ENCODE data around the gene SLC7A5. TPM values are rescaled to one million over a fixed set of nuclear protein-coding genes. Genes with fewer than 3 reads are reported as not detected.

The SLC7A5 gene
- total and polyA plus RNA-seq, 2 of the 4 experiments (the other 2 are of a cell fraction) = 11.3 to 101 TPM

DNA sequence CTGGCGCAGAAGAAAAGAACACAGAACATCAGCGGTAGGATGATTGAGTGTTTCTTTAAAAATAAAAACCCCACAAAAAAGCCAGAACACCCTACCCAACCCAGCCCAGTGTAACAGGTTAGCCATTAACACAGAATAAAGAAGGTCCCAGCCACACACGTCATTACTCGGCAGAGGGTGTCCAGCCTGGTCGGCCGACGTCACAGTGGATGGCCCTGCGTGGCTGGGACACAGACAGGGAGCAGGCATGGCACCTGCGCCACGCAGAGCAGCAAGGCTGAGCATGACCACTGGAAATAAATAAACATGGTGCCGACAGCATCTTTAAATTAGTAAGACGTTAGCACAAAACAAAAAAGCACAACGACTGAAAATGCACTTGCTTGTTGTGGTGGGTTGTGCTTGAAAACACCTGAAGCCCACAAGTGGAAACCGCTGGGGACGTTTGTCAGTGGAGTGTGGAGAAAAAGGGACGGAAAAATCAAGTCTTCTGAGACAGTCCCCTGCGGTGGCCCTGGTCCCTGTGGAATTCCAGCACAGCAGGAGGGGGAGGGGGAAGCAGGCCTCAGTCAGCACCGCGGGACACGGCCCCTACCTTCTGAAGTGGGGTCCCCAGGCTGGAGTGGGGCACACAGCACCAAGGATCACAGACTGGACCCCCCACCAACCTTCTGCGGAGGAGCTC lies 39.2 kb downstream of the SLC7A5 start:
- no peak overlapping the region for H2AFZ ChIP-seq (replicated peaks; ENCODE audit: low read length, poor library complexity)
- peaks cover 2% of the 10 kb centered on the region; the same call in 1 of the 2 replicates for H3K27me3 ChIP-seq (ENCODE audit: control insufficient read depth, insufficient read depth, low read length)
- no peak overlapping the region for H3K4me2 ChIP-seq (ENCODE audit: low read depth, low read length)
- peaks cover 6% of the 10 kb centered on the region; the same call in 1 of the 2 replicates for H3K4me1 ChIP-seq (ENCODE audit: control insufficient read depth, insufficient read depth, low read length)
- no peak overlapping the region for H2BK15ac ChIP-seq (ENCODE audit: low read depth, low read length)
- H3K14ac ChIP-seq (replicated peaks; ENCODE audit: low read depth, low read length) = no peak overlapping the region
- H3K79me1 ChIP-seq (ENCODE audit: low read depth in 1 of 2, low read length in 2 of 2) = peaks cover 0 to 8% of the 10 kb centered on the region in 2 experiments; a peak in 1 of 4 replicates
- peaks cover 31% of the 10 kb centered on the region for H4K20me1 ChIP-seq (ENCODE audit: insufficient read depth, low read length)
- TF ChIP-seq RAD21 (IDR thresholded peaks at IDR 0.05; ENCODE audit: low read length) = no peak
- no peak for TF ChIP-seq MXI1 (IDR thresholded peaks at IDR 0.05; ENCODE audit: borderline replicate concordance, low read depth, low read length)
- no peak for TF ChIP-seq RCOR1 (IDR thresholded peaks at IDR 0.05; ENCODE audit: insufficient replicate concordance, low read length)
- TF ChIP-seq POLR2A (IDR thresholded peaks at IDR 0.05; ENCODE audit: low read depth, low read length) = no peak
- TF ChIP-seq, protein P1, sequence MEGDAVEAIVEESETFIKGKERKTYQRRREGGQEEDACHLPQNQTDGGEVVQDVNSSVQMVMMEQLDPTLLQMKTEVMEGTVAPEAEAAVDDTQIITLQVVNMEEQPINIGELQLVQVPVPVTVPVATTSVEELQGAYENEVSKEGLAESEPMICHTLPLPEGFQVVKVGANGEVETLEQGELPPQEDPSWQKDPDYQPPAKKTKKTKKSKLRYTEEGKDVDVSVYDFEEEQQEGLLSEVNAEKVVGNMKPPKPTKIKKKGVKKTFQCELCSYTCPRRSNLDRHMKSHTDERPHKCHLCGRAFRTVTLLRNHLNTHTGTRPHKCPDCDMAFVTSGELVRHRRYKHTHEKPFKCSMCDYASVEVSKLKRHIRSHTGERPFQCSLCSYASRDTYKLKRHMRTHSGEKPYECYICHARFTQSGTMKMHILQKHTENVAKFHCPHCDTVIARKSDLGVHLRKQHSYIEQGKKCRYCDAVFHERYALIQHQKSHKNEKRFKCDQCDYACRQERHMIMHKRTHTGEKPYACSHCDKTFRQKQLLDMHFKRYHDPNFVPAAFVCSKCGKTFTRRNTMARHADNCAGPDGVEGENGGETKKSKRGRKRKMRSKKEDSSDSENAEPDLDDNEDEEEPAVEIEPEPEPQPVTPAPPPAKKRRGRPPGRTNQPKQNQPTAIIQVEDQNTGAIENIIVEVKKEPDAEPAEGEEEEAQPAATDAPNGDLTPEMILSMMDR (conservative IDR thresholded peaks at IDR 0.05; ENCODE audit: low read depth, low read length) = no peak
- no peak for TF ChIP-seq FOS (IDR thresholded peaks at IDR 0.05; ENCODE audit: low read depth, low read length)
- TF ChIP-seq, protein P2, sequence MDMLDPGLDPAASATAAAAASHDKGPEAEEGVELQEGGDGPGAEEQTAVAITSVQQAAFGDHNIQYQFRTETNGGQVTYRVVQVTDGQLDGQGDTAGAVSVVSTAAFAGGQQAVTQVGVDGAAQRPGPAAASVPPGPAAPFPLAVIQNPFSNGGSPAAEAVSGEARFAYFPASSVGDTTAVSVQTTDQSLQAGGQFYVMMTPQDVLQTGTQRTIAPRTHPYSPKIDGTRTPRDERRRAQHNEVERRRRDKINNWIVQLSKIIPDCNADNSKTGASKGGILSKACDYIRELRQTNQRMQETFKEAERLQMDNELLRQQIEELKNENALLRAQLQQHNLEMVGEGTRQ (IDR thresholded peaks at IDR 0.05; ENCODE audit: low read depth, low read length) = no peak
- TF ChIP-seq NFE2L2 (IDR thresholded peaks at IDR 0.05; ENCODE audit: low read depth, low read length) = no peak
- no peak for TF ChIP-seq BHLHE40 (IDR thresholded peaks at IDR 0.05; ENCODE audit: low read depth, low read length)
- no peak for TF ChIP-seq RFX5 (IDR thresholded peaks at IDR 0.05; ENCODE audit: low read depth, low read length)
- no peak for TF ChIP-seq SMC3 (IDR thresholded peaks at IDR 0.05; ENCODE audit: low read depth, low read length)
- TF ChIP-seq MAFK (IDR thresholded peaks at IDR 0.05; ENCODE audit: low read depth, low read length) = no peak
- TF ChIP-seq CEBPB (IDR thresholded peaks at IDR 0.05; ENCODE audit: low read depth, low read length) = no peak
- TF ChIP-seq MAZ (IDR thresholded peaks at IDR 0.05; ENCODE audit: borderline replicate concordance, low read depth, low read length) = no peak
- TF ChIP-seq, protein P3, sequence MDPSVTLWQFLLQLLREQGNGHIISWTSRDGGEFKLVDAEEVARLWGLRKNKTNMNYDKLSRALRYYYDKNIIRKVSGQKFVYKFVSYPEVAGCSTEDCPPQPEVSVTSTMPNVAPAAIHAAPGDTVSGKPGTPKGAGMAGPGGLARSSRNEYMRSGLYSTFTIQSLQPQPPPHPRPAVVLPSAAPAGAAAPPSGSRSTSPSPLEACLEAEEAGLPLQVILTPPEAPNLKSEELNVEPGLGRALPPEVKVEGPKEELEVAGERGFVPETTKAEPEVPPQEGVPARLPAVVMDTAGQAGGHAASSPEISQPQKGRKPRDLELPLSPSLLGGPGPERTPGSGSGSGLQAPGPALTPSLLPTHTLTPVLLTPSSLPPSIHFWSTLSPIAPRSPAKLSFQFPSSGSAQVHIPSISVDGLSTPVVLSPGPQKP (IDR thresholded peaks at IDR 0.05; ENCODE audit: borderline replicate concordance, low read depth, low read length) = no peak
- TF ChIP-seq CHD1 (IDR thresholded peaks at IDR 0.05; ENCODE audit: low read depth, low read length) = no peak
- no peak for DNase-seq
- no peak overlapping the region for H4K5ac ChIP-seq (ENCODE audit: low read depth, low read length)
- WGBS, 2 experiments (ENCODE audit: extremely low coverage in 2 of 2, insufficient read length in 1 of 2) = 96% methylated on average over 11 of the region's 21 CpGs; no CpG with 5 or more reads in 1 of the 2 experiments
- no peaks in the 10 kb centered on the region for H3K9me3 ChIP-seq (ENCODE audit: control insufficient read depth, insufficient read depth, low read length)
- H3K36me3 ChIP-seq (ENCODE audit: control insufficient read depth, insufficient read depth, low read length) = peaks cover 50% of the 10 kb centered on the region
- no peak overlapping the region for H3K23ac ChIP-seq (ENCODE audit: low read depth, low read length)
- no peak overlapping the region for H2BK120ac ChIP-seq (ENCODE audit: low read depth, low read length)
- H3K9me1 ChIP-seq (ENCODE audit: insufficient read depth, low read length) = no peaks in the 10 kb centered on the region
- no peak overlapping the region for H3K18ac ChIP-seq (ENCODE audit: low read depth, low read length)
- dilution Hi-C loops (cut with HindIII; ENCODE audit: low sequenced_read_pairs, unreplicated experiment) (no loop called here), in situ Hi-C loops (cut with MboI; ENCODE audit: low sequenced_read_pairs) (no loop called here), intact Hi-C loops (cut with micrococcal nuclease) (no loop called here)
- no peak for ATAC-seq (ENCODE audit: low read depth)
- ChIA-PET CTCF (no interaction called here), POLR2A (ENCODE audit: unreplicated experiment) (no interaction called here)
- H2BK5ac ChIP-seq (ENCODE audit: low read depth, low read length, poor library complexity, severe bottlenecking) = no peak overlapping the region
- H3K9ac ChIP-seq (ENCODE audit: low read depth, low read length) = no peak overlapping the region
- no peak overlapping the region for H3K4ac ChIP-seq (ENCODE audit: low read depth, low read length)
- H4K8ac ChIP-seq (ENCODE audit: low read depth in 2 of 2, low read length in 2 of 2) = no peak overlapping the region
- BruUV-seq (replicated peaks) = TSS peak; percentile 62
- H3K4me3 ChIP-seq (ENCODE audit: insufficient read depth, low read depth, low read length) = no peak overlapping the region
- H2AK9ac ChIP-seq (replicated peaks; ENCODE audit: low read depth, low read length, poor library complexity) = no peak overlapping the region
- H3K27ac ChIP-seq (ENCODE audit: insufficient read depth, low read length) = no peak overlapping the region
- no peak overlapping the region for H3K56ac ChIP-seq (ENCODE audit: extremely low read depth, insufficient read depth, low read length)
- no peak overlapping the region for H2BK20ac ChIP-seq (ENCODE audit: low read depth, low read length)
- H4K91ac ChIP-seq (ENCODE audit: insufficient read depth, low read depth, low read length) = no peak overlapping the region
- no peak overlapping the region for H2AK5ac ChIP-seq (ENCODE audit: low read depth, low read length)
